ENCODE measurements around the gene CACNB4.

GRCh38 chr2:152061383-152061782 lies 37.5 kb downstream of the CACNB4 start:
- TF ChIP-seq RNF2 (IDR thresholded peaks at IDR 0.05; ENCODE audit: borderline replicate concordance, low read depth), result no peak
- no peak for TF ChIP-seq CTCF (IDR thresholded peaks at IDR 0.05)
